Measurements from ENCODE around the gene TRIM63.

TRIM63 gene

DNA sequence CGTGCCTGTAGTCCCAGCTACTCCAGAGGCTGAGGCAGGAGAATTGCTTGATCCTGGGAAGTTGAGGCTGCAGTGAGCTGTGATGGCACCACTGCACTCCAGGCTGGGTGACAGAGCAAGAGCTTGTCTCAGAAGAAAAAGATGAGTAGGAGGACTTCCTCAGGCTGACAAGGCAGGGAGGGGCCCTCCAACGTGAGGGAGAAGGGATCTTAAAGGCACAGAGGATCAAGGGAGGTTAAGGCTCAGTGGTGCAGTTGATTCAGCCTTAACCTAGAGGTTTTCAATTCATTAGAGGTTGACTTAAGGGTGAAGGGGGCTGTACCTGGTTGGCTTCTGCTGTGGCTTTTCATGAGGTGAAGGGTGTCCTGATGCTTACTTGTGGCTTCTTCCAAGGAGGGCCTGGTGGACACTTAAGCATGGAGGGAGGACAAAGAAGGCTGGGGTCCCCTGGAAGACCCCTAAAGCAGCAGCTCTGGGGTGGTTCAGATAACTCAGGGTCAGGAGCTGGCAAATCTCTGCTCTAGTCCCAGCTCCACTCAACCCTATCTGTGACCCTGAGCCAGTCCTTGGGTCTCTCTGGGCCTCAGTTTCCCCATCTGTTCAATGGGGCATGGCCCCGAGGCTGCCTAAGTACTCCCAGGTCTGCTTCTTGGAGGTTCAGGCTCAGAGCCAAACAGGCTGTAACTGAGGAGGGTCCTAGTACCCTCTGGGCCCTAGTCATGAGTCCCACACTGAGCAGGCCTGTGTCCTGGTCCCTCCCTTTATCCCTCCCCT, 39.5 kb downstream of the TRIM63 start:
- in situ Hi-C loops (cut with MboI; ENCODE audit: low sequenced_read_pairs, unreplicated experiment): no loop called here
- no peak for DNase-seq (ENCODE audit: low spot score)
- TF ChIP-seq, protein P1, sequence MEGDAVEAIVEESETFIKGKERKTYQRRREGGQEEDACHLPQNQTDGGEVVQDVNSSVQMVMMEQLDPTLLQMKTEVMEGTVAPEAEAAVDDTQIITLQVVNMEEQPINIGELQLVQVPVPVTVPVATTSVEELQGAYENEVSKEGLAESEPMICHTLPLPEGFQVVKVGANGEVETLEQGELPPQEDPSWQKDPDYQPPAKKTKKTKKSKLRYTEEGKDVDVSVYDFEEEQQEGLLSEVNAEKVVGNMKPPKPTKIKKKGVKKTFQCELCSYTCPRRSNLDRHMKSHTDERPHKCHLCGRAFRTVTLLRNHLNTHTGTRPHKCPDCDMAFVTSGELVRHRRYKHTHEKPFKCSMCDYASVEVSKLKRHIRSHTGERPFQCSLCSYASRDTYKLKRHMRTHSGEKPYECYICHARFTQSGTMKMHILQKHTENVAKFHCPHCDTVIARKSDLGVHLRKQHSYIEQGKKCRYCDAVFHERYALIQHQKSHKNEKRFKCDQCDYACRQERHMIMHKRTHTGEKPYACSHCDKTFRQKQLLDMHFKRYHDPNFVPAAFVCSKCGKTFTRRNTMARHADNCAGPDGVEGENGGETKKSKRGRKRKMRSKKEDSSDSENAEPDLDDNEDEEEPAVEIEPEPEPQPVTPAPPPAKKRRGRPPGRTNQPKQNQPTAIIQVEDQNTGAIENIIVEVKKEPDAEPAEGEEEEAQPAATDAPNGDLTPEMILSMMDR (IDR thresholded peaks at IDR 0.05; ENCODE audit: borderline replicate concordance, control extremely low read depth, extremely low read depth, insufficient read depth, missing control alignments): no peak

DNA sequence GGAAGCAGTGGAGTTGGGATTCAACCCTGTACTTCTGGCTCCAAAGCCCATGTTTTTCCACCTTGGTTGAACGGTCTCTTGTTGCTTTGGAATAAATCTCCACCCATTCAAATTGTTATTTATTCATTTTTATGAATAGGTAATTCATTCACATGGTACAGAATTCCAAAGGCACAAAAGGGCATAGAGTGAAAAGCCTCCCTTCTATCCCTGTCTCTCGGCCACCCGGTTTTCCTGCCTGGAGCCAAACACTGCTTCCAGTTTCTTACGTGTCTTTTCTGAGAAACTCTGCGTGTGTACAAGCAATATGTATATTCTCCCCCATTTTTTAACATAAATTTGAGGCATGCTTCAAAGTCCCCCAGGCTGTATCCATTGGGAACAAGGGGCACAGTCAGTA, 41.9 kb downstream of the TRIM63 start:
- TF ChIP-seq, protein P1 (IDR thresholded peaks at IDR 0.05; ENCODE audit: borderline replicate concordance, control extremely low read depth, extremely low read depth, insufficient read depth, missing control alignments): no peak
- in situ Hi-C loops (cut with MboI; ENCODE audit: low sequenced_read_pairs, unreplicated experiment): no loop called here
- DNase-seq (ENCODE audit: low spot score): no peak

DNA sequence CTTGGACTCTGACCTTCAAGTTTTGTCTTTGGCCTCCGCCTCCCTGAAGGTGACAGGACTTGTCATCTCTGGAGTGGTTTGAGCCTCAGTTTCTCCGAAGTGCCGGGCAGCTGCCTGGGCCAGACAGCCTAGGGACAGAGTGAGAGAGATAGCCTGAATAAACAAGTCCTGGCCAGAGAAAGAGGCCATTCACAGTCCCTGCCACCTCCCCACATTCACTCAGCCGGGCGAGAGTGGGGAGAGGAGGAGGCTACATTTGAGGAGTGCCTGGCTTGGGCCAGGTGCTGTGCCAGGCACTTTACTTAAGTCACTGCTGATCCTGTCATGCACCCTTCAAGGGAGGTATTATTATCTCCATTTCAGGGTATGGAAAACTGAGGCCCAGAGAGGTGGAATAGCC, 42.4 kb downstream of the TRIM63 start:
- in situ Hi-C loops (cut with MboI; ENCODE audit: low sequenced_read_pairs, unreplicated experiment): no loop called here
- DNase-seq (ENCODE audit: low spot score): no peak
- TF ChIP-seq, protein P1 (IDR thresholded peaks at IDR 0.05; ENCODE audit: borderline replicate concordance, control extremely low read depth, extremely low read depth, insufficient read depth, missing control alignments): no peak

DNA sequence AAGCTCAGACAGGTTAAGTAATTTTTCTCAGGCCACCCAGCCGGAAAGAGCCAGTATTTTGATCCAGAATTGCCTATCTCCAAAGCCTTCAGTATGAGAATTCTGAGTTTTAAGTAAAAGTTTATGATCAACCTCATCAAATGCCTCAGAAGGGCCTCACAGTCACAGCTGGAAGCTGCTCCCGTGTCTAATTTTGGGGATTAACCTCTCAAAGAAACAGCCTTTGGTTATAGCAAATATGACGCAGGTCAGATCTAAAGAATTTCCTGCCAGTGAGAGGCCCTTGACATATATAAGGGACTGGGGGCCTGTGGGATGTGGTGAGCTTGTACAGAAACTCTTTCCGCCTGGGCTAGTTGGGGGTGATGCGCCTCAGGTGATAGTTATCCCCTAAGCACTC, 43.6 kb downstream of the TRIM63 start:
- TF ChIP-seq, protein P1 (IDR thresholded peaks at IDR 0.05; ENCODE audit: borderline replicate concordance, control extremely low read depth, extremely low read depth, insufficient read depth, missing control alignments): no peak
- in situ Hi-C loops (cut with MboI; ENCODE audit: low sequenced_read_pairs, unreplicated experiment): no loop called here
- DNase-seq (ENCODE audit: low spot score): no peak

DNA sequence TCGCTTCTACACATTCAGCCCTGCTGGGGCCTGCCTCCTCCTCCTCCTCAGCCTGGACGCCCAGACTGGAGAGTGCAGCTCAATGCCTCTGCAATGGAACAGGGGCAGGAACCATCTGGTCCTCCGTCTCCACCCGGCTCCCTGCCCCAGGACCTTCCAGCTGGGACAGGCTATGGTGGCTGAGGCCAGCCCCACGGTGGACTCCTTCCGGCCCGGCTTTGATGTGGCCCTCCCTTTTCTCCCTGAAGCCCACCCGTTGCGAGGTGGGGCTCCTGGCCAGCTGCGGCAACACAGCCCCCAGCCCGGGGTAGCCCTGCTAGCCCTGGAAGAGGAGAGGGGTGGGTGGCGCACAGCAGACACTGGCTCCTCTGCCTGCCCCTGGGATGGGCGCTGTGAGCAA, 44.4 kb downstream of the TRIM63 start:
- in situ Hi-C loops (cut with MboI; ENCODE audit: low sequenced_read_pairs, unreplicated experiment): no loop called here
- DNase-seq (ENCODE audit: low spot score): no peak
- TF ChIP-seq, protein P1 (IDR thresholded peaks at IDR 0.05; ENCODE audit: borderline replicate concordance, control extremely low read depth, extremely low read depth, insufficient read depth, missing control alignments): no peak

DNA sequence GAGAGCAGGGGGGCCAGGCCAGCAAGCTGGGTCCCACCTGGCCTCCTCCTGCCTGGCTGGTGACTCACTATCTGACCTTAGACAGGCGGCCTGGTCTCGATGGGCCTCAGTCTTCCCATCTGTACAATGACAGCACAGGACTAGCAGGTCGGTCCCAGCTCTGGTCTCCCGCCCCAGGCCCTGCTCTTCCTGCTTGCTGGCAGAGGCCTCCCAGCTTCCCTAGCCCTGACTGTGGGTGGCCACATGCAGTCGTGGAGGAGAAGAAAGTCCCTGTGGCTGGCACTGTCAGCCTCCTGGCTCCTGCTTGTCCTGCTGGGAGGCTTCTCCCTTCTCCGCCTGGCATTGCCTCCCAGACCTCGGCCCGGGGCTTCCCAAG, 45.0 kb downstream of the TRIM63 start:
- no peak for DNase-seq (ENCODE audit: low spot score)
- in situ Hi-C loops (cut with MboI; ENCODE audit: low sequenced_read_pairs, unreplicated experiment): no loop called here
- TF ChIP-seq, protein P1 (IDR thresholded peaks at IDR 0.05; ENCODE audit: borderline replicate concordance, control extremely low read depth, extremely low read depth, insufficient read depth, missing control alignments): no peak

Measured in GM13976 (cell line).